ENCODE results near the gene ZDHHC22.
A peak's percentile ranks its signal among the peaks of the same experiment; 100 is the strongest.

DNA sequence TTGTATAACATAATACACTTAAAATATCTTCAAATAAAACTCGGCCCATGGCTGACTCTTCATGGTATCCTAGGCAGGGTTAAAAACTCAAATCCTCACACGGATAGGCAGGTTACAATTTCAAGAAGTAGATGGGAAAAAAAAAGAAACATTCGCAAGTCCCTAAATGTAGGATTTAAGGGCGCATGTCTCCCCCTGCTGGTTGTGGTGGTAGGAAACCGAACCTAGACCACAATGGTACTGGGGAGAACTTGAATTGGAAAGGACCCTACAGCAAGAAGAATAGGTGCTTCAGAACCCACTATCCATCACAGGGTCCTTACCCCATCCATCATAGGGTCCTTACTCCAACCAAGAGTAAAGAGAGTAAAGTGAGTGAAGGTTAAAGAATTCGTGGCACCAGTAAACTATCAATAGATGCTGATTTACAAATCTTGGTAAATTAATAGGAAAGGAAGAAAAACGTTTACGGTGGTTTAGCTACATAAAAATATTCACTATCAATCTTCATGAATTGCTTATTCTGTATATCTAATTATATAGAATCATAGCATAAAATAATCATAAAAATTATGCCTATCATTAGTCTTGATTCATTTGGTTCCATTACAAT is 46.8 kb downstream of the ZDHHC22 start:
- TF ChIP-seq, protein P1, sequence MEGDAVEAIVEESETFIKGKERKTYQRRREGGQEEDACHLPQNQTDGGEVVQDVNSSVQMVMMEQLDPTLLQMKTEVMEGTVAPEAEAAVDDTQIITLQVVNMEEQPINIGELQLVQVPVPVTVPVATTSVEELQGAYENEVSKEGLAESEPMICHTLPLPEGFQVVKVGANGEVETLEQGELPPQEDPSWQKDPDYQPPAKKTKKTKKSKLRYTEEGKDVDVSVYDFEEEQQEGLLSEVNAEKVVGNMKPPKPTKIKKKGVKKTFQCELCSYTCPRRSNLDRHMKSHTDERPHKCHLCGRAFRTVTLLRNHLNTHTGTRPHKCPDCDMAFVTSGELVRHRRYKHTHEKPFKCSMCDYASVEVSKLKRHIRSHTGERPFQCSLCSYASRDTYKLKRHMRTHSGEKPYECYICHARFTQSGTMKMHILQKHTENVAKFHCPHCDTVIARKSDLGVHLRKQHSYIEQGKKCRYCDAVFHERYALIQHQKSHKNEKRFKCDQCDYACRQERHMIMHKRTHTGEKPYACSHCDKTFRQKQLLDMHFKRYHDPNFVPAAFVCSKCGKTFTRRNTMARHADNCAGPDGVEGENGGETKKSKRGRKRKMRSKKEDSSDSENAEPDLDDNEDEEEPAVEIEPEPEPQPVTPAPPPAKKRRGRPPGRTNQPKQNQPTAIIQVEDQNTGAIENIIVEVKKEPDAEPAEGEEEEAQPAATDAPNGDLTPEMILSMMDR (IDR thresholded peaks at IDR 0.05), result peak; percentile 42 to 68 (median 65)
- TF ChIP-seq POLR2A (IDR thresholded peaks at IDR 0.05), result no peak

Measured in testis (tissue), 2 donors.